Keratinocyte (primary cell): ENCODE measurements around the gene TFR2. TPM values are rescaled to one million over a fixed set of nuclear protein-coding genes. Genes with fewer than 3 reads are reported as not detected.

Experiments used
- DNase-seq: peaks from one replicate; pipeline ENCODE4 v3.0.0-alpha.2; 2011; ENCODE audit warnings: low read depth, missing footprints, low spot score
- FAIRE-seq: peaks from 2 replicates; lab custom pipeline; 2011; peaks lifted over from hg19 to GRCh38; lab: Jason Lieb, UNC
- H2AFZ ChIP-seq: 2 replicates; pipeline ENCODE4 v1.6.0; 2012; ENCODE audit warnings: low read length, control low read depth, inconsistent platforms; ENCODE audit not compliant: control insufficient read depth
- H3K27ac ChIP-seq: 2 replicates; pipeline ENCODE4 v1.5.1; 2011; ENCODE audit warnings: low read length; ENCODE audit not compliant: control insufficient read depth, insufficient read depth
- H3K27me3 ChIP-seq: 3 replicates; pipeline ENCODE4 v1.6.0; 2011; ENCODE audit warnings: low read length; ENCODE audit not compliant: control insufficient read depth, insufficient read depth; ENCODE audit errors: extremely low read depth
- H3K36me3 ChIP-seq, 2 experiments: 2 replicates in 1 of 2; 3 replicates in 1 of 2; pipeline ENCODE4 v1.5.1; 2011; ENCODE audit warnings: low read length in 2 of 2, mild to moderate bottlenecking in 1 of 2; ENCODE audit not compliant: control insufficient read depth in 2 of 2, insufficient read depth in 2 of 2; ENCODE audit errors: extremely low read depth in 1 of 2
- H3K4me1 ChIP-seq: 3 replicates; pipeline ENCODE4 v1.5.1; 2011; ENCODE audit warnings: low read length; ENCODE audit not compliant: control insufficient read depth, insufficient read depth; ENCODE audit errors: extremely low read depth
- H3K4me2 ChIP-seq: 3 replicates; pipeline ENCODE4 v1.6.0; 2011; ENCODE audit warnings: low read depth, low read length; ENCODE audit not compliant: control insufficient read depth, insufficient read depth; ENCODE audit errors: extremely low read depth
- H3K4me3 ChIP-seq, 3 experiments: fragments of 200-600 bp in 1 of 3; sonication (generic) in 1 of 3; 2 replicates in 2 of 3; 3 replicates in 1 of 3; pipeline ENCODE4 v1.5.1; 2011 to 2016; ENCODE audit warnings: low read length in 3 of 3, mild to moderate bottlenecking in 3 of 3, control low read depth in 2 of 3, inconsistent platforms in 1 of 3, low read depth in 1 of 3, mixed read lengths in 1 of 3, mixed run types in 1 of 3, moderate library complexity in 1 of 3; ENCODE audit not compliant: control insufficient read depth in 2 of 3, insufficient read depth in 2 of 3; ENCODE audit errors: extremely low read depth in 1 of 3
- H3K79me2 ChIP-seq: 2 replicates; pipeline ENCODE4 v1.6.0; 2012; ENCODE audit warnings: low read length; ENCODE audit not compliant: control insufficient read depth, insufficient read depth
- H3K9ac ChIP-seq: 3 replicates; pipeline ENCODE4 v1.6.0; 2011; ENCODE audit warnings: low read length; ENCODE audit not compliant: control insufficient read depth, insufficient read depth; ENCODE audit errors: extremely low read depth
- H3K9me1 ChIP-seq: 3 replicates; pipeline ENCODE4 v1.6.0; 2011; ENCODE audit warnings: low read length; ENCODE audit not compliant: control insufficient read depth, insufficient read depth; ENCODE audit errors: extremely low read depth
- H3K9me3 ChIP-seq: 2 replicates; pipeline ENCODE4 v1.5.1; 2012; ENCODE audit warnings: low read depth, low read length; ENCODE audit not compliant: control insufficient read depth
- H4K20me1 ChIP-seq: 3 replicates; pipeline ENCODE4 v1.6.0; 2011; ENCODE audit warnings: low read length; ENCODE audit not compliant: control insufficient read depth, insufficient read depth; ENCODE audit errors: extremely low read depth
- EZH2 ChIP-seq: IDR thresholded peaks from one replicate; pipeline ENCODE4 v1.6.1; 2012; ENCODE audit warnings: inconsistent platforms, mild to moderate bottlenecking, low read length, moderate library complexity
- dilution Hi-C: fragments of 300-500 bp; cut with MboI; formaldehyde crosslinking; loops from one replicate; pipeline ENCODE4 v1.7.0; 2020; ENCODE audit warnings: low sequenced_read_pairs; ENCODE audit not compliant: extremely low pct_ligation_motif_present
- polyA plus RNA-seq, 5 experiments: library from polyadenylated mRNA; depleted of rRNA in 3 of 5; stranded (reverse) in 3 of 5; stranded (forward) in 1 of 5; unstranded in 1 of 5; fragments of >200 nt; gene quantifications; 1 replicate in 1 of 5; 2 replicates in 3 of 5; 3 replicates in 1 of 5; pipeline versions ENCODE4 v1.2.1 to v1.2.3, GENCODE V29; 2011 to 2012; ENCODE audit warnings: missing spikeins in 2 of 5, low read depth in 1 of 5, low replicate concordance in 1 of 5
- TF ChIP-seq, protein P1 (sequence below), 3 experiments: IDR thresholded peaks in 1 of 3; conservative IDR thresholded peaks in 1 of 3; optimal IDR thresholded peaks in 1 of 3; 2 replicates in 2 of 3; 3 replicates in 1 of 3; pipeline versions ENCODE3 to v1.5.1; 2011; ENCODE audit warnings: low read length in 3 of 3, mild to moderate bottlenecking in 3 of 3, moderate library complexity in 2 of 3, control low read depth in 1 of 3, inconsistent platforms in 1 of 3; ENCODE audit not compliant: insufficient read depth in 2 of 3; ENCODE audit errors: extremely low read depth in 1 of 3

Gene TFR2
- polyA plus RNA-seq, 1 donor (not counting 4 experiments of a cell fraction or from before 2014, with no cell fraction given): 0.12 TPM

DNA sequence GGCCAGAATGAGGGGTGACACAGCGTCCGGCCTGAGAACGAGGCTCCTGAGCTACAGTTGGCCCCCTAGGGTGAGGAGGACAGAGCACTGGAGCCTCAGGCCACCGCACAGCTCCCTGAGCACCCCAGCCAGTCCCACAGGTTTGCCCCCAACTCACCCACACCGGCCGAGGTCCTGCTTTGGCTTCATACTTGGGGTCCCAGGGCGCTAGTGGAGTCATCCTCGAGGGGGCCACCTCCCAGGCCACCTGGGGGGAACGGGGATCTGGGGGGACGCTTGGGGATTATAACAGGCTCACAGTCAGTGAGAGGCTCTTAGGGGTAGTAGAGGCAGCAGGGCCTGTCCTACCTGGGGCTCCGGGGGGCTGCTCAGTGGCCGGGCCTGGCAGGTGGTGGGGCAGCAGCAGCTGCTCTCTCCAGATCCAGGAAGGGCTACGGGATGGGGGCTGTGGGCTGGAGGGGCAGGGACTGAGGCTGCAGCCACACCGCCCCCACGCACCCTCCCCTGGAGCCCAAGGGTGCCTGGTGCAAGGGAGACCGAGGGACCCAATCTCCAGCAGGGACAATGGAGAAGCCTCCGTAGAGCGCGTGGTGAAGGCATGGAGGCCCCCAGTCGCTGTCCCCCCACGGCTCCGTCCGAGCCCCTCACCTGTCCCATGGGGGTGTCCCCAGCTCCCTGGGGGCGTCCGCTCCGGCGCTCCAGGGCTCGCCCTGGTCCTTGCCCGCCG is 68.2 kb downstream of the TFR2 start:
- dilution Hi-C loops: no loop called here
- Histone ChIP-seq H3K4me3 (no peak overlapping the region), H3K4me1 (peaks cover 3% of the 10 kb centered on the region), H3K9me3 (no peaks in the 10 kb centered on the region), H3K4me2 (no peak overlapping the region), H3K27ac (no peak overlapping the region), H3K27me3 (peaks cover 23% of the 10 kb centered on the region), H3K36me3 (peaks cover 0 to 19% of the 10 kb centered on the region in 2 experiments), H4K20me1 (no peaks in the 10 kb centered on the region), H2AFZ (no peak overlapping the region), H3K79me2 (no peaks in the 10 kb centered on the region), H3K9me1 (no peaks in the 10 kb centered on the region), H3K9ac (no peak overlapping the region)
- FAIRE-seq (no peak), DNase-seq (no peak)
- TF ChIP-seq EZH2: no peak
- TF ChIP-seq, protein P1, sequence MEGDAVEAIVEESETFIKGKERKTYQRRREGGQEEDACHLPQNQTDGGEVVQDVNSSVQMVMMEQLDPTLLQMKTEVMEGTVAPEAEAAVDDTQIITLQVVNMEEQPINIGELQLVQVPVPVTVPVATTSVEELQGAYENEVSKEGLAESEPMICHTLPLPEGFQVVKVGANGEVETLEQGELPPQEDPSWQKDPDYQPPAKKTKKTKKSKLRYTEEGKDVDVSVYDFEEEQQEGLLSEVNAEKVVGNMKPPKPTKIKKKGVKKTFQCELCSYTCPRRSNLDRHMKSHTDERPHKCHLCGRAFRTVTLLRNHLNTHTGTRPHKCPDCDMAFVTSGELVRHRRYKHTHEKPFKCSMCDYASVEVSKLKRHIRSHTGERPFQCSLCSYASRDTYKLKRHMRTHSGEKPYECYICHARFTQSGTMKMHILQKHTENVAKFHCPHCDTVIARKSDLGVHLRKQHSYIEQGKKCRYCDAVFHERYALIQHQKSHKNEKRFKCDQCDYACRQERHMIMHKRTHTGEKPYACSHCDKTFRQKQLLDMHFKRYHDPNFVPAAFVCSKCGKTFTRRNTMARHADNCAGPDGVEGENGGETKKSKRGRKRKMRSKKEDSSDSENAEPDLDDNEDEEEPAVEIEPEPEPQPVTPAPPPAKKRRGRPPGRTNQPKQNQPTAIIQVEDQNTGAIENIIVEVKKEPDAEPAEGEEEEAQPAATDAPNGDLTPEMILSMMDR (optimal IDR thresholded peaks at IDR 0.05 in 1 of 3, IDR thresholded peaks at IDR 0.05 in 1 of 3, conservative IDR thresholded peaks at IDR 0.05 in 1 of 3; ENCODE audit: extremely low read depth in 1 of 3, insufficient read depth in 2 of 3, low read length in 3 of 3): no peak

DNA sequence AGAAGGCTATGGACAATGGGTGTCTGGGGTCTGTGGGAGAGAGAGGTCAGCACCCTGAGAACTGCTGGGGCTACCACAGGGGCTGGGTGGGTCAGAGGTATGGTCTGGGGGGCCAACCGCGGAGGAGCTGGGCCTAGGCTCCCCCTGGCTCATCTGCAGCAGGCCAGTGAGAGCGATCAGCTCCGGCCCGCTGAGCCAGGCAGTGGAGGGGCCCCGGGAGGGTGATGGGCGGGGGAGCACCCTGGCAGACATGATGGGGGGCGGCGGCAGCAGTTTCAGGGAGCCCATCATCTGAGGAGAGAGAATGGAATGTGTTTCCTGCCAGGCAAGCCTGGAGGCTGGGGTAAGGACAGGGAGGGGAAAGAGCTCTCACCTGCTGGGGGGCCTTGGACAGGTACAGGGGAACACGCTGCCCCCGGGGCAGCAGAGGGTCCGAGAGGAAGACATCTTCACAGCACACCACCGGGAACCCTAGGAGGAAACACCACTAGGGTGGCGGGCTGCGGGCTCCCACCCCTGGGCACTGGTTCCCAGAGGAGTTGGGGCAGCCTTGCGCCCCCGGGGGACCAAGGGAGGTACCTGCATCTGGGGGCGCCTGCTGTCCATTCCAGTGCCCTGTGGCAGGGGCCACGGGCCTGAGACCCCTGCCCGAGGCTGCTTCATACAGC is 68.9 kb downstream of the TFR2 start:
- Histone ChIP-seq H4K20me1 (no peaks in the 10 kb centered on the region), H2AFZ (no peak overlapping the region), H3K9ac (no peak overlapping the region), H3K27ac (no peak overlapping the region), H3K4me1 (peaks cover 3% of the 10 kb centered on the region), H3K9me3 (no peaks in the 10 kb centered on the region), H3K79me2 (no peaks in the 10 kb centered on the region), H3K4me3 (no peak overlapping the region), H3K27me3 (peaks cover 23% of the 10 kb centered on the region), H3K9me1 (no peaks in the 10 kb centered on the region), H3K36me3 (peaks cover 0 to 13% of the 10 kb centered on the region in 2 experiments), H3K4me2 (no peak overlapping the region)
- FAIRE-seq: no peak
- DNase-seq: no peak
- dilution Hi-C loops: no loop called here
- TF ChIP-seq EZH2: no peak
- TF ChIP-seq, protein P1 (optimal IDR thresholded peaks at IDR 0.05 in 1 of 3, IDR thresholded peaks at IDR 0.05 in 1 of 3, conservative IDR thresholded peaks at IDR 0.05 in 1 of 3; ENCODE audit: extremely low read depth in 1 of 3, insufficient read depth in 2 of 3, low read length in 3 of 3): no peak
